Embryonic facial prominence (tissue), 1 donor: ENCODE measurements around the gene KATNAL2.

Experiments
- DNase-seq: peaks from one replicate; pipeline ENCODE4 v3.0.0-alpha.2; 2016; ENCODE audit errors: extremely low spot score

KATNAL2 gene

DNA sequence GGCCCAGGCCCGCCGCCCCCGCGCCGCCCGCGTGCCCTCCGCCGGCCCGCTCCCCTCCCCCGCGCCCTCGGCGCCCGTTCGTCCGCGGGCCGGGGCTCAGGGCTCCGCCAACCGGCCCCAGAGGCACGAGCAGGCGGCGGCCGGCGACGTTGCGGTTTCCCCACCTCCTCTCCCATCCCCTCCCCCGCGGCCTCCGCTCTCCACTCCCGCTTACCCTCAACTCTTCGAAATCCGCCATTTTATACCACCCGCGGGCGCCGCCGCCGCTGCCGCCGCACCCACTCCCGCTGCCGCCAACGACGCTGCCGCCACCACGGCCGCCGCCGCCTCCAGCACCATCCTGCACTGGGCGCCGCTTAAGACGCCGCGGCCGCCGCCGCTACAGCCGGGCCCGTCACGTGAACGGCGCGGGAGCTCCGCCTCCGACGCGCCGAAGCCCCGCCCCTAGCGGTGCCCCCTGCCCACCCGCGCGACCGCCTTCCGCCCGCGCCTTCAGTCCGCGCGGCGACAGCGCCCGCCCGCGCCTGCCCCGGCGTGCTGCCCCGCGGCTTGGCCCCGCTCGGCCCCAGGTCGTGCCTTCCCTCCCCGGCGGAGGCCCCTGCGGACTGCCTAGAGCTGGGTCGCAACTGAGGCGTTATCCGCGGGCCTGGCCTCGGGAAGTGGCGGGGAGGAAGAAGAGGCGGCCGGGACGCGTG, at the start of gene KATNAL2, which contains the start of gene PIAS2:
KATNAL2 (plus strand) TSS at position 495 of the 695 bp plus-strand sequence. CDS start 29,271 bp downstream, outside the sequence.
PIAS2 (minus strand) TSS at position 400 of the 695 bp plus-strand sequence; CDS start at position 238, 162 bp downstream.
- peak; percentile 36 for DNase-seq

DNA sequence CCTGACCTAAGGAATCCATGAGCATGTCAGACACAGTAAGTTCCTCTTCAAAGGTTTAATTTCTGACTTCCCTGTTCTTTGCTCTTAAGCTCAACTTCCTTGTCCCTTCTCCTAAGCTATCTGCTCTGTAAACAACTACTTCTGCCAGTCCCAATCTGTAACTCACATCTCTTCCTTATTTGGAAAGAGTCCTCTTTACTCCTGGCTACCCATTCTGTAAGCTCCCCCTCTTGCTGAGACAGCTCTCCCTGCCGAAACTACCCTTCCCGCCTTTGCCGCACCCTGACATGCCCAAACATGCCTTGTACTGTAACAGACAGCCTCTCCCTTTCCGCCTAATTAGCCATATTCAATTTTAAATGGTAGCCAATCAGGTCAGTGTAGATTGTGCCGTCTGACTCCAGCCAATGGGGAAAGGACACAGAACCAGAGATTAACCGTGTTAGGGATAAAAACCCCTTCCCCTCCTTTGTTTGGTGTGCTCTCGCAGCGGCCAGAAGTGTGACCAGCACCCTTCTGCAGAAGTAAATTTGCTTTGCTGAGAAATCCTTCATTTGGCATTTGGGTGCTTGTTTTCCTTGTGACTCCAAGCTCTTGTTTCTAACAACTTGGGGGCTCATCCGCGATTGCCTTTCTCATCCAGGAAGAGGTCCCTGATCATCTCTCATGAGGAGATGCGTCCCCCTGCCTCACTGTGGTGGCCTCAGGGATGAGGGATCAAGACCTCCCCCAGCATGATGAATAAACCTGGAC, 49.1 kb upstream of the KATNAL2 start:
- no peak for DNase-seq

GRCh38 chr18:46877329-46877987, 39.9 kb upstream of the KATNAL2 start:
- DNase-seq, result no peak

DNA sequence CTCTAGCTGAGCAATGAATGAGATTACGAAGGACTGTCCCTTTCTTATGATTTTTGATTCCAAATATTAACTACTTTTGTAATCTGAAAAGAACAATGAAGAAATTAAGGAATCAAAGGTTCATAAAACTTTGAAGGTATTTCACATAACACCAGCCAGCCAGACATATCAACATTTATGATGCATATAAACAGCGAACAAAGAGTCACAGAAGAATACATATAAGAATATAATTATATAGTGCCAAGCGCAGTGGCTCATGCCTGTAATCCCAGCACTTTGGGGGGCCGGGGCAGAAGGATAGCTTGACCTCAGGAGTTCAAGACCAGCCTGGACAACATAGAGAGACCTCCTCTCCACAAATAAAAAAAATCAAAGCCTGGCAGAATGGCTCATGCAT, 34.2 kb upstream of the KATNAL2 start:
- no peak for DNase-seq

DNA sequence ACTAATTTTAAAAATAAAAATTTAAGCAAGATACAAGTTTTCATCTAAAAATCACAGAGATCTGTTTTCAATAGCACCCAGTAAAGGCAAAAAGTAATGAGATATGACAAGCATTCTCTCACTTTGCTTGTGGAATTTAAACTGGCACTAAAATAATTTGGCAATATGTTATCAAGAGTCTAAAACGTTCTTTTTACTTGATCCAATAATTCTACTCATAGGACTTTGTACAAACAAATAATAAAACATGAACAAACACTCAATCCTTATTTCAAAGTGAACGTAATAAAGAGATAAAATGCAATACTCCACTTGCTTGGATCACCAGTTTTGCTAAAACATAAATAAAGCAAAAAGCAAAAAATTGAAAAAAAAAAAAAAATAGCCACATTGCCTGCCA, 30.5 kb upstream of the KATNAL2 start:
- DNase-seq, result no peak

DNA sequence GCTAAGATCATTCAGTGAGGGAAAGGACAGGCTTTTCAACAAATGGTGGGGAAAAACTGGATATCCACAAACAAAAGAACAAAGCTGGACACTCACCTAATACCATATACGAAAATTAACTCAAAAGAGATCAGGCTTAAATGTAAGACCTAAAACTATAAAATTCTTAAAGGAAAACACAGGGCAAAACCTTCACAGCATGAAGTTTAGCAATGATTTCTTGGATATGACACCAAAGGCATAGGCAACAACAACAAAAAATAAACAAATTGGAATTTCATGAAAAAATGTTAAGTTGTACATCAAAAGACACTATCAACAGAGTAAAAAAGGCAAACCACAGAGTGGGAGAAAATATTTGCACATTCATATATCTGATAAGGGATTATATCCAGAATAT, 28.4 kb upstream of the KATNAL2 start:
- no peak for DNase-seq

DNA sequence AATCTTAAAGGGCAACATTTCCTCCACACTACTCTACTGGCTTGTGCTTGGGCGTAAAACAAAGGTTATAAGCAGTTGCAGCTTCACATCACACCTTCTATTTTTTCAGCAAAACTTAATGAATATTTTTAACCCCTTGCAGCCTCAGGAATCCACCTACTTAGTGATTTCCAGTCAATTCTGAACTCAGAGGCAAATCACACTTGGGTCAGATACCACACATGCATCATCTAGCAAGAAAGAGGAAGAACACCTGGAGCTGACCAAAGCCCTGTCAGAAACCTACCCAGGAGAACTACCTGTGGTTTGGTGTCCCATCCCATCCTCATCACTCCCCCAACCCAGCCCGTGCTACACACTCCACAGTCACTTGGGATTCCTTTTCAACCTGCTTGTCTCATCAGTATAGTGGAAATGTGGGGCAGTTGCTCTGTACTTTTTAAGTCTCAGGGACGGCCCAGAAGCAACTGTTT, 25.6 kb upstream of the KATNAL2 start:
- DNase-seq, result no peak

GRCh38 chr18:46892842-46893241, 24.6 kb upstream of the KATNAL2 start:
- DNase-seq, result no peak

DNA sequence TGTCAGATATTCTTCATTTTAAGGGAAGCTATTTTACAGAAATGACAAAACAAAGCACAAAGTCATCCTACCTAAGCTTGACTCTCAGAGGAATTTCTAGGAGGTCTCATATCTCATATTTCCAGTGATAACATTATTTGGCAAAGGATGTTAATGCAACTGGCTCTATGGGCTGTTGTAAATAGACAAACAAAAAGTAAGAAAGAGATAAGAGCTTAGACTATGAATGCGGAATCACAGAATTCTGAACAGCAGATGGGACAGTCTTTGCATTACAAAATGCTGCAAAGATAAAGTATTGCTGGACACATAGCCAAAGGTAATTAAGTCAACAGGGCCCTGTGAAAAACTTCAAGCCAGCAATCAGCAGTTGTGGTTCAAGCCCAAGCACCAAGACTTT, 24.0 kb upstream of the KATNAL2 start:
- no peak for DNase-seq

DNA sequence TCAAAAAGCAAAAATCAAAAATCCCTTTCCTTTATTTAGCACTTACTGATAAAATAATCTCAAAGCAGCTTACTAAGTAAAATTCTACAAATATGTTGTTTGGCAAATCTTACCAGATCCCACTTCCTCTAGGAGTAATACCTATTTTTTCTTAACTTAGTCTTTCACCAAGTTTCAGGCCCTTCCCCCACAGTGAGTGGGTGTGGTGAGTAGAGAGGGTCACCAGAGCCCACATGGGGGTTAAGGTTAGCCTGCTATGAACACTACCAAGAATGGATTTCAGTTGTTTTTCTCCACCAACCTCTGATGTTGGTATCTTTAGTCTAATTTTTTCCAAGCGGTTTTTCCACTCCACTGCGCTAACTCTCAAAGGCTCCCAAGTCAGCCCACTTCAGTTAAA, 23.3 kb upstream of the KATNAL2 start:
- DNase-seq, result no peak

- DNase-seq, result no peak
These were observed 18.0 kb upstream of the KATNAL2 start for GRCh38 chr18:46899274-46899948.

- DNase-seq, result no peak
These were observed 14.0 kb upstream of the KATNAL2 start for GRCh38 chr18:46903406-46903805.

DNA sequence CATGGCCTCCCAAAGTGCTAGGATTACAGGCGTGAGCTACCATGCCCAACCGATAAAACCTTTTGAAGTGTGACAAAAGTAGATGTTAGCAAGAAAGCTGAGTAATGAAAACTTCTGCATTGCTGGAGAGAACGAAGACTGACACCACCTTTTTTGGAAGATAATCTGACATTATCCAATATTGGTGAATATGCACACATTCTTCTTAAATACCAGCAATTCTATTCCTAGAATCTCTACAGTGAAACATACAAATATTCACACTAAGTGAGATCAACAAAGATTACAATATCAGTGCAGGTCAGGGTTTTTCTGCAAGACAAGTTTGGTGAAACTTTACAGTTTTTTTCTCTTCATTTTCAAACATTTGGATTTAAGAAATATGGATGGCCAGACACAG, 7.9 kb upstream of the KATNAL2 start:
- DNase-seq, result no peak

- no peak for DNase-seq
These were observed 6.5 kb upstream of the KATNAL2 start for GRCh38 chr18:46910856-46911255.

DNA sequence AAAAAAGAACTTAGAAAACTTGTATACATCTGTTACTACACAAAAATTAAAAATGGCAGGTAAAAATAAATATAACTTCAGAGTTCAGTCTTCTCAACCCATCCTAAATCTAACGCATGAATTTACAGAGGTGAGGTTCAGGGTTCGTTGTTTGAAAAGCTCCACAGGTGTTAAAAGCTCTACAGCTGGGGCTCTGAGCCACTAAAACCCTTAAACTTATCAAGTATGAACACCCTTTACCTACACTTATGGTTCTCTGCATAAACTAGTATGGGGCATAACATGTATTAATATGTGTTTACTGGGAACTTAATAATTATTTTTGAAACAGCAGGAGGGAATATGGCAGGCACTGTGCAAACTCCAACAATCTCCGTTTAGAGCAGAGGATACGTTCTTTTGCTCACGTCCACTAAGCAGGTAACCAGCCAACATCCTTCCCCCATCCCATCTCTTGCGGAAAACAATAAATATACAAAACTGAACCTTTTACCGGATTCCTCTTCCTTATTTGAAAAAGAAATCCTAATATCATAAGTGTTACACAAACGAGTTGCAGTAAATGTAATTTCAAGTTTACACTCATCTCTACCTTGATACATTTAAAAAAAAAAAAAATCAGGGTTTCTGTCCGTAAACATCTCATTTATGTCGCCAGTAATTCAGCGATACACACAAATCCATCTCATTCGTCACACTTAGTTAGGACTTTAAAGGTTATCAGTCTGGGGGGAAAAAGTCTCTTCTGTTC, 1.4 kb upstream of the KATNAL2 start:
- DNase-seq, result no peak

DNA sequence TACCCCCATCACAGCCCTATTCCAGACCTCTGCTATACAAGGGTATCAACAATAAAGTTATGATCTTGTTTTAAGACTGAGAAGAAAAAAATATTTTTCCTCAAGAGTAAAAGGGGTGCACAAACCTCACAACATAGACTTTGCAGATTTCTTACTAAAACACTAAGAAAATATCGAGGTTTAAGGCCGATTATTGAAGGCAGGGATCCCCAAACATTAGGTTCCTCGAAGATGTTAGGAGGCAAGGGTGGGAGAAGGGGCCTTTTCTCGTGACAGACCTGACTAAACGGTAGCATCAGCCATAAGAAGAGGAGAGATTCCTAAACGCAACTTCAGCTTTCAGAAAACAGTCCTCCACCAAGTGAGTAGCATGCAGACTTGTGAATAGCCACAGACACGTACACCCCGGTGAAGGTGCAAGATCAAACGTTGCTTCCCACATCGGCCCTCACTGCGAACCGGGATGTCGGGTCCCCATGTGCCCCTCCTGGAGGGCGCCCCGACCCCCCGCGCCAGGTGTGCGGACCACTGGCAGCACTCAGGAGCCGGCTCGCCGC, 773 bp upstream of the KATNAL2 start:
- DNase-seq, result no peak

GRCh38 chr18:46917803-46918600, 600 bp downstream of the KATNAL2 start:
- DNase-seq, result no peak

- no peak for DNase-seq
These were observed 2.7 kb downstream of the KATNAL2 start for GRCh38 chr18:46920067-46920466.

GRCh38 chr18:46920653-46921052, 3.3 kb downstream of the KATNAL2 start:
- DNase-seq, result no peak

- DNase-seq, result no peak
These were observed 22.0 kb downstream of the KATNAL2 start for GRCh38 chr18:46939337-46939963.
